Measurements from ENCODE around the gene PDRG1.
"Not testable (repeated sequence)": the region's sequence is repeated elsewhere in the genome, so short reads cannot be mapped to it uniquely, and the experiment has no call there.

Gene PDRG1

DNA sequence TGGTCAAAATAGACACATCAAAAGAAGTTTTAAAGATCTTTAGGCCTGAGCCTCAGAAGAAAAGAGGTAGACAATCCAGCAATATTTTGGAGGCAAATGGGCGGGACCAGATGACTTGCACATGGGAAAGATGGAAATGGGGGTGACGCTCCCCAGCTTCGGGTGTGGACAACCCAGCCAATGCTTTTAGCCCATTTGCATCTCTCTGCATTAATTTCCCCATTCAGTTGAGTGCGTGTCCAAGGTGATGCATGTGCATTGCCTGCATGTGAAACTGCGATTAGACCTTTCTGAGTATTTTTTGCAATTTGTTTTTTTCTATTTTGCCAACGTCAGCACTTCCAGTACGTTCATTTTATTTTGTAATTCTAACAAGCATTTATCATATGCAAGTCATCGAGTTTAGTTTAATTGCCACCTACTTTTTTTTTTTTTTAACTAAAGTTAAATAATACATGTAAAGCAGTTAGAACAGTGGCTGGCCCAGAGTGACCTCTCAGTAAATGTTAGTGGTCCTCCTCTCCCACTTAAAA is 24.2 kb downstream of the PDRG1 start:
- Mint-ChIP-seq H3K27ac (no peak overlapping the region), H3K4me1 (ENCODE audit: low read depth) (no peaks in the 10 kb centered on the region), H3K36me3 (ENCODE audit: low read depth) (no peaks in the 10 kb centered on the region), H3K9me3 (no peaks in the 10 kb centered on the region), H3K4me3 (no peak overlapping the region), H3K27me3 (ENCODE audit: low read depth) (peaks cover 9% of the 10 kb centered on the region)
- no peak for DNase-seq (ENCODE audit: low spot score)

DNA sequence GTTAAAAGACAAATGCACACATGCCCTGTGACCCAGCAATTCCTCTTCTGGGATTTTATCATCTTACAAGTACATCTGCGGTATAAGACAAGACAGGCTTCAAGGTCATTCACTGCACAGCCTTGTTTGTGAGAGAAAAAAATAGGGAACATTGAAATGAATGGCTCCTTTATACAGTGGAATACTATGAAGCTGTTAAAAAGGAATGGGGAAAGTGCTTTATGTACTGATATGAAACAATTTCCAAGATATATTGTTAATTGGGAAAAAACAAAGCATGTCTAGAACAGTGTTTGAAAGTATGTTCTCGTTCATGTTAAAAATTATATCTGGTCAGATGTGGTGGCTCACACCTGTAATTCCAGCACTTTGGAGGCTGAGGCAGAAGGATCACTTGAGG is 25.4 kb downstream of the PDRG1 start:
- H3K36me3 Mint-ChIP-seq (ENCODE audit: low read depth): no peaks in the 10 kb centered on the region
- DNase-seq (ENCODE audit: low spot score): no peak
- no peaks in the 10 kb centered on the region for H3K4me1 Mint-ChIP-seq (ENCODE audit: low read depth)
- no peak overlapping the region for H3K4me3 Mint-ChIP-seq
- no peak overlapping the region for H3K27ac Mint-ChIP-seq
- no peaks in the 10 kb centered on the region for H3K9me3 Mint-ChIP-seq
- H3K27me3 Mint-ChIP-seq (ENCODE audit: low read depth): peaks cover 6% of the 10 kb centered on the region

DNA sequence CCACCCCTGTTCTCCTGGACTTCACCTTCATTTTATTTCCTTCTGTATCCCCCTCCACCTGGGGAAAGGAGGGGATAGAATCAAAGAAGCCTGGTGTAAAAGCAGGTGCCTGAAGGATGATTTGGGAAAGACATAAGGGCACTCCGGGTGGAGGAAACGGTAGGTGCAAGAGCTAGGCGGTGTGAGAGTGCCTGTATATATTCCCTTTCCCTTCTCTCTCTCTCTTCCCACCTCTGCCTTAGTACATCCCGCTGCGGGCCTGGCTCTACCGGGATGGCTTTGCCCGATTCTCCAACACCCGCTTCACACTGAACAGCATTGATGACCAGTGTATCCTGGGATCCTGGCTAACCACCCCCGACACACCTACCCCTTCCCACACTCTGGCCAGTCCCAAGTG is 26.2 kb downstream of the PDRG1 start:
- Mint-ChIP-seq H3K4me3 (no peak overlapping the region), H3K9me3 (no peaks in the 10 kb centered on the region), H3K27me3 (ENCODE audit: low read depth) (peaks cover 3% of the 10 kb centered on the region), H3K4me1 (ENCODE audit: low read depth) (no peaks in the 10 kb centered on the region), H3K36me3 (ENCODE audit: low read depth) (no peaks in the 10 kb centered on the region), H3K27ac (no peak overlapping the region)
- DNase-seq (ENCODE audit: low spot score): no peak

DNA sequence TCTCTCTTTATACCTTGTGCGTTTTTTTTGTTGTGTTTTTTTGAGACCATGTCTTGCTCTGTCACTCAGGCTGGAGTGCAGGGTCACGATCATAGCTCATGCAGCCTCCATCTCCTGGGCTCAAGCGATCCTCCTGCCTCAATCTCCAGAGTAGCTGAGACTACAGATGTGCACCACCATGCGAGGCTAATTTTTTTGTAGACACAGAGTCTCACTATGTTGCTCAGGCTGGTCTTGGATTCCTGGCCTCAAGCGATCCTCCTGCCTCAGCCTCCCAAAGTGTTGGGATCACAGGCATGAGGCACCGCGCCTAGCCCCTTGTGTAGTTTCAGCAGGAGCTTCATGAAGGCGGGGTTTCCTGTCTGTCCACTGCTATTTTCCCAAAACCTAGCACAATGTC is 27.3 kb downstream of the PDRG1 start:
- Mint-ChIP-seq H3K27me3 (ENCODE audit: low read depth) (peaks cover 2% of the 10 kb centered on the region), H3K36me3 (ENCODE audit: low read depth) (no peaks in the 10 kb centered on the region), H3K4me3 (no peak overlapping the region), H3K9me3 (no peaks in the 10 kb centered on the region), H3K4me1 (ENCODE audit: low read depth) (no peaks in the 10 kb centered on the region), H3K27ac (no peak overlapping the region)
- no peak for DNase-seq (ENCODE audit: low spot score)

DNA sequence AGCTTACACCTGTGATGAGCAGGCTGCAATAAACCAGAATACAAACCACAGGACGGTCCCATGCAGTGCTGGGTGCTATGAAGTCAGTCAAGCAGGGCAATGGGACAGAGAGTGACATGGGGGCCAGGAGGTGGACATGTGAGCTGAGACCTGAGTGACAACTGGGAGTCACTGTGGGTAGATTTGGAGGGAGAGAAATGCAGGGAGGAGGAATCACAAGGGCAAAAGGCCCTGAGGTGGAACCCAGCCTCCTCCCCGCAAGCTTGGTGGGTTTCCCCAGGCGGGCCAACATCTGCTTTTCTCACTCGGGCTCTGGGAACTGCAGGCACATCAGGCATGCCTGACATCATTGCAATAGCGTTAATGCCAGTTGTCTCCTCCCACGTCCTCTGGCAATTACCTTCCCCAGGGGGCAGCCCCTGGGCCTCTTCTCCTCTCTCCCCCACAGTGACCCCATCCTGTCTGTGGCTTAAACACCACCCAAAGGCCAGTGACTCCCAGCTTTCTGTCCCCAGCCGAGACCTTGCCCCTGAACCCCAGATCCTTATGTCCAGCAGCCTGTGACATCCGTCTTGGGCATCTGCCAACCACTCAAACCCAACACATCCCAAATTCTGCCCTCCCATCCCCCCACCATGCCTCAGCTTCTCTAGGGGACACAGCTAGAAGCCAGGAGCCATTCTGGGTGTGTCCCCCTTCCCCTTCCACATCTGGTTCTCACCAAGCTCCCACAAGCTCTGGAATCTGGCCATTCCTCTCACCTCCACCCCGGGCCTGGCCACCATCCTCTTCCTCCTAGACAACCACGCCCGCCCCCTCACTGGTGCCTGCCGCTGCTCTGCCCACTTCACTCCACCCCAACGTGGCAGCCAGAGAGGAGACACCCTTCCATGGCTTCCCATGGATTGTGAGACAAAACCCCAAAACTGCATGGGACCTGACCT is 28.2 kb downstream of the PDRG1 start:
- Mint-ChIP-seq H3K36me3 (ENCODE audit: low read depth) (no peaks in the 10 kb centered on the region), H3K27ac (no peak overlapping the region), H3K4me1 (ENCODE audit: low read depth) (no peaks in the 10 kb centered on the region), H3K27me3 (ENCODE audit: low read depth) (peaks cover 7% of the 10 kb centered on the region), H3K4me3 (no peak overlapping the region), H3K9me3 (no peaks in the 10 kb centered on the region)
- DNase-seq (ENCODE audit: low spot score): no peak

DNA sequence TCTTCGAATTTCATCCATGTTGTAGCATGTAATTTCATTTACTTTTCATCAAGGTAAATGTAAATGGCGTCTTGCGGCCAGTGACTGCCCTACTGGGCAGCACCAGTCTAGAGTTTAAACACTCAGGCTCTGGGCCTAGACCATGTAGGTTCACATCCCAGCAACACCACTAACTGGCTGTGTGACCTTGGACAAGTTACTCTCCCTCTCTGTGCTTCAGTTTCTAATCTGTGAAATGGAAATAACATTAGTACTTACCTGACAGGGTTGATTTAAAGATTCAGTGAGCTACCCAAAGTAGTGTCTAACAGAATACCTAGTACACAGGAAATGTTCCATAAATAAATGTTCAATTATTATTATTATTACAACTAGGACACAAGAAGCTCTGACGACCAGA is 29.3 kb downstream of the PDRG1 start:
- Mint-ChIP-seq H3K27ac (no peak overlapping the region), H3K36me3 (ENCODE audit: low read depth) (no peaks in the 10 kb centered on the region), H3K9me3 (no peaks in the 10 kb centered on the region), H3K4me1 (ENCODE audit: low read depth) (no peaks in the 10 kb centered on the region), H3K27me3 (ENCODE audit: low read depth) (peaks cover 12% of the 10 kb centered on the region), H3K4me3 (no peak overlapping the region)
- no peak for DNase-seq (ENCODE audit: low spot score)

DNA sequence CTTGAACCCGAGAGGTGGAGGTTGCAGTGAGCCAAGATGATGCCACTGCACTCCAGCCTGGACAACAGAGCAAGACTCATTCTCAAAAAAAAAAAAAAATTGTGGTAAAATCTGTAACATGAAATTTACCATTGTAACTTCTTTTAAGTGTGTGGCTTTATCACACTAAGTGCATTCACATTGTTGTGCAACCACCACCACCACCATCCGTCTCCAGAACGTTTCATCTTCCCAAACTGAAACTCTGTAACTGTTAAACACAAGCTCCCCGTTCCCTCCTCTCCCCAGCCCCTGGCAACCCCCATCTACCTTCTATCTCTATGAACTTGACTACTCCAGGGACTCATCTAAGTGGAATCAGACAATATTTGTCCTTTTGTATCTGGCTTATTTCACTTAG is 29.7 kb downstream of the PDRG1 start:
- Mint-ChIP-seq H3K4me3 (no peak overlapping the region), H3K9me3 (no peaks in the 10 kb centered on the region), H3K27ac (no peak overlapping the region), H3K36me3 (ENCODE audit: low read depth) (no peaks in the 10 kb centered on the region), H3K4me1 (ENCODE audit: low read depth) (no peaks in the 10 kb centered on the region), H3K27me3 (ENCODE audit: low read depth) (peaks cover 12% of the 10 kb centered on the region)
- DNase-seq (ENCODE audit: low spot score): no peak

DNA sequence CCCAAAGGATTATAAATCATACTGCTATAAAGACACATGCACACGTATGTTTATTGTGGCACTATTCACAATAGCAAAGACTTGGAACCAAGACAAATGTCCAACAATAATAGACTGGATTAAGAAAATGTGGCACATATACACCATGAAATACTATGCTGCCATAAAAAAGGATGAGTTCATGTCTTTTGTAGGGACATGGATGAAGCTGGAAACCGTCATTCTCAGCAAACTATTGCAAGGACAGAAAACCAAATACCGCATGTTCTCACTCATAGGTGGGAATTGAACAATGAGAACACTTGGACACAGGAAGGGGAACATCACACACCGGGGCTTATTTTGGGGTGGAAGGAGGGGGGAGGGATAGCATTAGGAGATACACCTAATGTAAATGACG is 30.4 kb downstream of the PDRG1 start:
- H3K27me3 Mint-ChIP-seq (ENCODE audit: low read depth): peaks cover 14% of the 10 kb centered on the region
- not testable (repeated sequence) for H3K27ac Mint-ChIP-seq

DNA sequence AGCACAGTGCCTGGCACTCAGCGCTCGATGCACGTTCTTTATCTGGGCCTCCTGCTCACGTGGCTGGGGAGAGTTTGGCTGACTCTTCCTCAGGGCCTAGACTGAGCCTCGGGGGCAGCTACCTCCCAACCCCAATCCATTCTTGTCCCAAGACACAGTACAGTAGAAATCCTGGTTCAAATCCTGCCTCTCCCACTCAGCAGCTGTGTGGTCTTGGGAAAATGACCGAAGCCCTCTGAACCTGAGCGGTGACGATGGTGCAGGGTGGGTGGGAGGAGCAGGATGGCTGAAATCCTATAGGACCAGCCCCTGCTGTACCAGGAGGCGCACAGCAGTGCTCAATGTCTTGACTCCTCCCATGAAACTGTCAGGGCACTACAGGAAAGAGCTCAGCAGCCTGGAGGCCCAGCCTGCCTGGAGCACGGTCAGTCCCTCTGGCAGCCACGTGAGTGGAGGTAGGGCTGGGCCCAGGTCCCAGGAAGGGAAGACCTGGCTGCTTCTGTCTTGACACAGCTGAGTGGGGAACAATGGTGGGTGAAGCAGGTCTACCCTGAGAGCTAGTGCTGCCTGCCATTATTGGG is 31.5 kb downstream of the PDRG1 start:
- Mint-ChIP-seq H3K36me3 (ENCODE audit: low read depth) (no peaks in the 10 kb centered on the region), H3K9me3 (no peaks in the 10 kb centered on the region), H3K4me1 (ENCODE audit: low read depth) (no peaks in the 10 kb centered on the region), H3K4me3 (no peak overlapping the region), H3K27me3 (ENCODE audit: low read depth) (peaks cover 14% of the 10 kb centered on the region), H3K27ac (no peak overlapping the region)
- DNase-seq (ENCODE audit: low spot score): no peak

More for the DNA sequence above, 30.4 kb downstream of the PDRG1 start:
- not testable (repeated sequence) for H3K4me3 Mint-ChIP-seq; H3K4me1 Mint-ChIP-seq (ENCODE audit: low read depth); H3K36me3 Mint-ChIP-seq (ENCODE audit: low read depth); H3K9me3 Mint-ChIP-seq; DNase-seq (ENCODE audit: low spot score)

DNA sequence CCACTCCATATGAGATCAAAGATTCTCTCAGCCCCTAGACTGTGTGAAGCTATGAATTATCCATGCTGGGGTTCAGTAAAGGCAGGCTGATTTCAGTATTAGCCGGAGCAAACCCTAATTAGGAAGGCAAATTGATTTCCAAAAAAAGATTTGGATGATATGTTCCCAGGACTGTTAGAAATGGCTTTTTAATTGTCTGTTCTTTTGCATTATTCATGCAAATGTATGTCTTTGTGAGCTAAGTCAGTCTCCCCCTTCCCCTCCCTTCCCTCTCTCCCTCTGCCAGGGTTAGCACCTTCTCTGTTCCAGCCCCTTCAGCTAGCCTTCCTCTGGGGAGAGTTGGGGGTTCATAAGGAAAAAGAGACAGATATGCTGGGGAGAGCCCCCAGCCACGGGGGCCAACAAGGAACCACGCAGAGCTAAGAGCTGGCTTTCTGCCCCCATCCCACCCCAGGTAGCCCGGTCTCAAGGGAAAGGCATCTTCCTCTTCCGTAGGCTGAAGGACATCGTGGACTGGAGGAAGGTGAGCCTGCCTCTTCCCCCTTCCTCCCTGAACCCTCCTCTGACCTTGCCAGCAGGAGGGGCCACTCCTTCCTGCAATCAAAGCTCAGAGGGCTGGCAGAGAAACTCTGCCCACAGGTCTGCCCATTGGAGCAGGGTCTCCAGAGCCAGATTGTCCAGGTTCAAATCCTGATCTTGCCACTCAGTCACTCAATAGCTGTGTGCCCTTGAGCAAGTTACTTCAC is 32.3 kb downstream of the PDRG1 start:
- DNase-seq (ENCODE audit: low spot score): no peak
- no peak overlapping the region for H3K27ac Mint-ChIP-seq
- H3K27me3 Mint-ChIP-seq (ENCODE audit: low read depth): peaks cover 14% of the 10 kb centered on the region
- no peaks in the 10 kb centered on the region for H3K9me3 Mint-ChIP-seq
- H3K36me3 Mint-ChIP-seq (ENCODE audit: low read depth): no peaks in the 10 kb centered on the region
- no peak overlapping the region for H3K4me3 Mint-ChIP-seq
- no peaks in the 10 kb centered on the region for H3K4me1 Mint-ChIP-seq (ENCODE audit: low read depth)

DNA sequence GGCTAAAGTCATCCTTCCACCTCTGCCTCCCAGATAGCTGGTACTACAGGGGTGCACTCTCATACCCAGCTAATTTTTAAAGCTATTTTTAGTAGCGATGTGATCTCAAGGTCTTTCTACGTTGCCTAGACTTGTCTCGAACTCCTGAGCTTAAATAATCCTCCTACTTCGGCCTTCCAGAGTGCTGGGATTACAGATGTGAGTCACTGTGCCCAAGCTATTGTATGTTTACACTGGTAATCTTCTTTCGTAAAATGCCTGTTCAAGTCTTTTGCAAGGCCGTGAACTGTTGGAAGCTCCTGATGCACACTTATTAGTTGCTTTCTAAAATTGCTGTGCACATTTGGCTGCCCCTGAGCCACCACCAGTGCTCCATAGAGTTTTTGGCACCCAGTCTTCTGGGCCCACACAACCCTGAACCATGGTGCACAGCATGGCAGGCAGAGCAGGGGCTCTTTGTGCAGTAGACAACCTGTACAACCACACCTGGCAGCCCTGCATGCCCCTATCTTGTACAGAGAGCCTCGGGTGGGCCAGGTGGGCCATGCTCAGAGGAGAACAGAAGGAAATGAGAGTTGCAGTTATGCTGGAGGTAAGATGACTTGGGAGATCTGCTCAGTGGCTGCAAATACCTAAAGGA is 33.3 kb downstream of the PDRG1 start:
- Mint-ChIP-seq H3K9me3 (no peaks in the 10 kb centered on the region), H3K4me3 (no peak overlapping the region), H3K36me3 (ENCODE audit: low read depth) (no peaks in the 10 kb centered on the region), H3K4me1 (ENCODE audit: low read depth) (no peaks in the 10 kb centered on the region), H3K27ac (no peak overlapping the region), H3K27me3 (ENCODE audit: low read depth) (peaks cover 14% of the 10 kb centered on the region)
- DNase-seq (ENCODE audit: low spot score): no peak

DNA sequence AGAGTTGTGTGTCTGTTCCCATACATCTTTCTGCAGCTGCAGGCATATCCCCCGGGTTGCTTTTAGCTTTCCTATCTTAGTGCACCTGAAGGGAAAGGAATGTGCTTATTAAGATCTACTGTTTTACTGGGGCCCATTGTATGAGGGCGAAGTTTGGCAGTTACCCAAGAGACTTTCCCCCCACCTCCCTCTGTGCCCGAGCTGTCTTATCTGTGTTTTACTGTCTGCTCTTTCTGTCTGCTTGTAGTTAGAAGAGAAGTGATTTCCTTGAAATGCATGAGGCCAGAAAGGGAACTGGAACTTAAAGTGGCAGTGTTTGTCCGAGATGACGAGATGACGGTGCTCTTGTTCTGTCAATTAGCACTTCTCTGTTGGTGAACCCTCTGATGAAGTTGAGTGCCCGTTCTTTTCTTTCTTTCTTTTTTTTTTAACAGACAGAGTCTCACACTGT is 33.9 kb downstream of the PDRG1 start:
- not testable (repeated sequence) for H3K4me3 Mint-ChIP-seq; H3K4me1 Mint-ChIP-seq (ENCODE audit: low read depth); H3K27ac Mint-ChIP-seq; H3K9me3 Mint-ChIP-seq; H3K36me3 Mint-ChIP-seq (ENCODE audit: low read depth); DNase-seq (ENCODE audit: low spot score)
- peaks cover 14% of the 10 kb centered on the region for H3K27me3 Mint-ChIP-seq (ENCODE audit: low read depth)

DNA sequence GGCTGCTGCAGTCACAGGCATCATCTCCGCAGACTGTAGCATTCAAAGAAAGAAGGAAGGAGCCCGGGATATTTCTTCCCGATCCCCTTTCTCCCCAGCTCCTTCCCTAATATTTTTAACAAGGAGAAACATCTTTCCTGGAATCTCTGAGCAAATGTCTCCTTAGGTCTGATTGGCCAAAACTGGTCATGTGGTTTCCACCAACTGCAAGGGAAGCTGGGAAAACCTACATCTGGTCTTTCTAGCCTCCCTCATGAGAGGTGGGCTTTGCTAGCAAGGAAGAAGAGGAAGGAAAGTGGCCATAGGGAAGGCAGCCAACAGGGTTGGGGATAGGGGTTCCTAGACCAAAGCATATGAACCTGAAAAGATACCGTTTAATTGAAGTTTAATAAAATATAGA is 35.1 kb downstream of the PDRG1 start:
- Mint-ChIP-seq H3K27ac (no peak overlapping the region), H3K36me3 (ENCODE audit: low read depth) (no peaks in the 10 kb centered on the region), H3K4me3 (no peak overlapping the region), H3K27me3 (ENCODE audit: low read depth) (peaks cover 14% of the 10 kb centered on the region), H3K9me3 (no peaks in the 10 kb centered on the region), H3K4me1 (ENCODE audit: low read depth) (no peaks in the 10 kb centered on the region)
- DNase-seq (ENCODE audit: low spot score): no peak
